ENCODE data around the gene METTL23. TPM values are rescaled to one million over a fixed set of nuclear protein-coding genes. Genes with fewer than 3 reads are reported as not detected.

METTL23 gene, protein sequence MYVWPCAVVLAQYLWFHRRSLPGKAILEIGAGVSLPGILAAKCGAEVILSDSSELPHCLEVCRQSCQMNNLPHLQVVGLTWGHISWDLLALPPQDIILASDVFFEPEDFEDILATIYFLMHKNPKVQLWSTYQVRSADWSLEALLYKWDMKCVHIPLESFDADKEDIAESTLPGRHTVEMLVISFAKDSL
- total RNA-seq: 24.5 and 34.8 TPM in 2 replicates

DNA sequence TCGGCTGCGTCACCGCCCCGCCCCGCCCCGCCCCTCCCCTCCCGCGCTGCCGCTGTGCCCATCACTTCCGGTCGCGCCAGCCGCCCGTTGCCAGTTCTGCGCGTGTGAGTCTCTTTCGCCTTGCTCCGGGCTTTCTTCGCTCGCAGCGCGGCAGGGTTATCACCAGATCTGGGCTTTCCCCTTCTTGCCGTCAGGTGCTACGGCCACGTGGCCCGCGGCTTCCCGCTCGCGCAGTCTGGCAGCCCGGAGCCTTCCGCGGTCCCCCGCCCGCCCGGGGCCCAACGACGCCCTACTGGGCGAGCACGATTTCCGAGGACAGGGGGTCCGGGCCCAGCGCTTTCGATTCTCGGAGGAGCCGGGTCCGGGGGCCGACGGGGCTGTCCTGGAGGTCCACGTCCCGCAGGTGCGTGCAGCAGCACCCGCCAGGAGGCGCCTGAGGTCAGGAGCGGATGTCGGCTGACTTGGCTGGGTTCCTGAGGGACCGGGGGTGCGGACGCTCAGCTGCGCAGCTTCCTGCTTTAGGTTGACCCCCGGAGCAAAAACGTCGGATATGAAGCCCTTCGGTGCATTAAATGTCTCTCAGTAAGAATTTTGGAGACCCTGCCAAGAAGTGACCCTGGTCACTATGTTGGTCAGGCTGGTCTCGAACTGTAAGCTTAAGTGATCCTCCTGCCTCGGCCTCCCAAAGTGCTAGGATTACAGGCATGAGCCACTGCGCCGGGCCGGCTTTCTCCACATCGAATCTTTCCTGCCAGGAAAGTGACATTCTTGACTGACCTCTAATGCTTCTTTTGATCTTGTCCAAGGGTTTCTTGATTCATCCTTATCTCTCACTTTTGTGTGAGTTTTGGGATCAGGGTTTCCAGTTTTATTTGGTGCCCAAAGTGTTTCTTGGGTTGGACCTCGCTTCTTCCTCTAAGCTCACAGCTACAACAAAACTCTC, at the start of gene METTL23:
Gene METTL23 (plus strand): TSS at position 64 of the 943 bp plus-strand sequence. CDS start 2,872 bp downstream, outside the sequence.

GRCh38 chr17:76710863-76711611, 15.6 kb upstream of the METTL23 start, which contains the start of gene MXRA7:
Gene MXRA7 (minus strand): TSS chr17:76710965. CDS start chr17:76710946, 19 bp downstream.

GRCh38 chr17:76726231-76726775, 336 bp upstream of the METTL23 start, which contains the start of gene JMJD6:
Gene JMJD6 (minus strand): TSS chr17:76726606. CDS start chr17:76726475, 131 bp downstream.

GRCh38 chr17:76737082-76737675, 10.5 kb downstream of the METTL23 start, which contains the start of gene SRSF2:
Gene SRSF2 (minus strand): TSS chr17:76737331. CDS start chr17:76737160, 171 bp downstream.

DNA sequence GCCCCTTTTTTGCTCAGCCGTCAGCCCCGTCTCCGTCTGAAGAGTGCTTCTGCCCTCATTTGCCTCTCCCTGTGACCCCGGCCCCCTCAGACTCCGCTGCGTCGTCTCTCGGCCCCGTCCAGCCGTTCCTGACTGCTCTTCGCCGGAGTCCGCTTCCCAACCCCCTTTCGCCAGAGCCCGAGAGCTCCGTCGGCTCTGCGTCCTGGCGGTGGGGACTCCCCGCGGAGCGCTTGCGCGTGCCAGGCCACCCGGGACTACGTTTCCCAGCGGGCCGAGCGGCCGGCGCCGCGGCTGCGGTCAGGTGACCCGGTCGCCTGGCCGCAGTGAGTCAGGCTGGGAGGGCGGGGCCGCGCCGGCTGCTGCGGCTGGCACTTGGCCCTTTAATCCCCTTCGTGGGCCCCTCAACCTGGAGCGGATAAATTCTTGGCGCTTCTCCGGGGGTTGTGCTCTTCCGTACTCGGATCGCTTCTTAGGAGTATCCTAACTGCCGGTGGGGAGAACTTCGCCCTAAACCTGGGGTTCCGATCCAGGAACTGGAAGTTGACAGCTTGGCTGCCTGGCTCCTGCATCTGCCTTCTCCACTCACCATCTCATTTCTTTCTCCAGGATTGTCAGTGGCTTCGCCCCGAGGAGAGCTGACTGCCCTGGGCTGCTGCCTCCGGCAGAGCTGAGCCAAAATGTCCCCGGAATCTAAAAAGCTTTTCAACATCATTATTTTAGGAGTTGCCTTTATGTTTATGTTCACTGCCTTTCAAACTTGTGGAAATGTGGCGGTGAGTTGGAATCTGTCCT, 11.2 kb downstream of the METTL23 start, which contains the start of gene MFSD11:
Gene MFSD11 (plus strand): TSS at position 444 of the 792 bp plus-strand sequence. CDS start 234 bp downstream, at position 678.

Other genes starting within 250 kb of the METTL23 start
- 35.3 and 73.6 TPM in 2 replicates for gene RHBDF2, start 225.4 kb upstream of the METTL23 start, total RNA-seq
- gene CYGB, start 189.1 kb upstream of the METTL23 start, total RNA-seq: 44.7 and 52.3 TPM in 2 replicates
- 0.84 and 1.4 TPM in 2 replicates for gene PRCD, start 186.8 kb upstream of the METTL23 start, total RNA-seq
- gene ST6GALNAC2, start 141.0 kb upstream of the METTL23 start, total RNA-seq: 62.4 and 139 TPM in 2 replicates
- gene ST6GALNAC1, start 83.1 kb upstream of the METTL23 start, total RNA-seq: not detected in 2 replicates
- gene MXRA7, start 15.9 kb upstream of the METTL23 start, total RNA-seq: 94.5 and 125 TPM in 2 replicates
- gene JMJD6, start 233 bp upstream of the METTL23 start, total RNA-seq: 22.1 and 27.0 TPM in 2 replicates
- 135 and 266 TPM in 2 replicates for gene SRSF2, start 10.5 kb downstream of the METTL23 start, total RNA-seq
- 10.5 and 12.3 TPM in 2 replicates for gene MFSD11, start 11.3 kb downstream of the METTL23 start, total RNA-seq
- 0.15 and 0.39 TPM in 2 replicates for gene MGAT5B, start 141.6 kb downstream of the METTL23 start, total RNA-seq

Measured in hair follicular keratinocyte (primary cell).